Cerebellar nuclear complex (tissue), 1 donor: ENCODE data around the gene CDK11B.
"Not testable (repeated sequence)": the region's sequence is repeated elsewhere in the genome, so short reads cannot be mapped to it uniquely, and the experiment has no call there.

Experiments used
- DNase-seq, 2 experiments: peaks; one replicate each; lab custom pipeline; 2025; lab: John Stamatoyannopoulos, UW

Gene CDK11B

GRCh38 chr1:1599030-1599934, 59.5 kb downstream of the CDK11B start:
- DNase-seq: no peak

- no peak for DNase-seq
Observed at GRCh38 chr1:1598720-1599029, 60.1 kb downstream of the CDK11B start.

- DNase-seq: no peak
Observed at GRCh38 chr1:1598051-1598719, 60.6 kb downstream of the CDK11B start.

- no peak for DNase-seq
Observed at GRCh38 chr1:1597275-1597930, 61.4 kb downstream of the CDK11B start.

GRCh38 chr1:1596493-1597274, 62.1 kb downstream of the CDK11B start:
- no peak for DNase-seq

DNA sequence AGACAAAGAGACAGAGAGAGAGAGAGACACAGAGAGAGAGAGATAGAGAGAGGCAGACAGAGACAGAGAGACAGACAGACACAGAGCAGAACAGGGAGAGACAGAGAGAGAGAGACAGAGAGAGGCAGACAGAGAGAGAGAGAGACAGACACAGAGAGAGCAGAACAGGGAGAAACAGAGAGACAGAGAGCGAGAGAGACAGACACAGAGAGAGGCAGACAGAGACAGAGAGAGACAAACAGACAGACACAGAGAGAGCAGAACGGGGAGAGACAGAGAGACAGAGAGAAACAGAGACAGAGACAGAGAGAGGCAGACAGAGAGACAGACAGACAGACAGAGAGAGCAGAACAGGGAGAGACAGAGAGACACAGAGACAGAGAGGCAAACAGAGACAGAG, 63.5 kb downstream of the CDK11B start:
- DNase-seq: not testable (repeated sequence)

- no peak for DNase-seq
Observed at GRCh38 chr1:1594602-1595260, 64.1 kb downstream of the CDK11B start.

- no peak for DNase-seq
Observed at GRCh38 chr1:1593834-1594601, 64.8 kb downstream of the CDK11B start.

GRCh38 chr1:1591452-1591851, 67.4 kb downstream of the CDK11B start:
- DNase-seq: no peak
